Trophoblast cell (in vitro differentiated cells and primary cell): ENCODE measurements around the gene SORD.
"Not testable (repeated sequence)": the region's sequence is repeated elsewhere in the genome, so short reads cannot be mapped to it uniquely, and the experiment has no call there.

Experiments
- DNase-seq, 2 donors: peaks; one replicate each; pipeline ENCODE4 v3.0.0-alpha.2; 2016
- H2AFZ ChIP-seq: 2 replicates; pipeline ENCODE4 v1.6.1; 2013; ENCODE audit warnings: low read length, moderate library complexity, mild to moderate bottlenecking; ENCODE audit not compliant: insufficient read depth, poor library complexity
- H2AK5ac ChIP-seq: 2 replicates; pipeline ENCODE4 v1.6.1; 2013; ENCODE audit warnings: mild to moderate bottlenecking, low read length
- H2BK120ac ChIP-seq: 2 replicates; pipeline ENCODE4 v1.6.1; 2013; ENCODE audit warnings: low read length, mild to moderate bottlenecking, moderate library complexity; ENCODE audit not compliant: insufficient read depth, poor library complexity
- H2BK12ac ChIP-seq: 2 replicates; pipeline ENCODE4 v1.6.1; 2013; ENCODE audit warnings: mild to moderate bottlenecking, low read length, moderate library complexity
- H2BK5ac ChIP-seq: 2 replicates; pipeline ENCODE4 v1.6.1; 2013; ENCODE audit warnings: low read length, low read depth, moderate library complexity, mild to moderate bottlenecking; ENCODE audit not compliant: poor library complexity
- H3K14ac ChIP-seq: 2 replicates; pipeline ENCODE4 v1.6.1; 2013; ENCODE audit warnings: mild to moderate bottlenecking, low read length
- H3K18ac ChIP-seq: 2 replicates; pipeline ENCODE4 v1.6.1; 2013; ENCODE audit warnings: mild to moderate bottlenecking, low read length
- H3K23ac ChIP-seq: 2 replicates; pipeline ENCODE4 v1.6.1; 2013; ENCODE audit warnings: low read length
- H3K27ac ChIP-seq: 2 replicates; pipeline ENCODE4 v1.5.1; 2013; ENCODE audit warnings: low read depth, mild to moderate bottlenecking, inconsistent platforms, low read length, moderate library complexity
- H3K27me3 ChIP-seq: 2 replicates; pipeline ENCODE4 v1.6.1; 2013; ENCODE audit warnings: inconsistent platforms, mild to moderate bottlenecking, low read length, moderate library complexity; ENCODE audit not compliant: insufficient read depth
- H3K36me3 ChIP-seq, 2 experiments: 1 replicate in 1 of 2; 2 replicates in 1 of 2; pipeline ENCODE4 v1.6.1; 2013; ENCODE audit warnings: low read length in 2 of 2, mild to moderate bottlenecking in 2 of 2, moderate library complexity in 1 of 2; ENCODE audit not compliant: insufficient read depth in 2 of 2, control insufficient read depth in 1 of 2
- H3K4ac ChIP-seq: 2 replicates; pipeline ENCODE4 v1.6.1; 2013; ENCODE audit warnings: low read depth, mild to moderate bottlenecking, low read length, moderate library complexity
- H3K4me1 ChIP-seq, 2 experiments: 1 replicate in 1 of 2; 2 replicates in 1 of 2; pipeline ENCODE4 v1.6.1; 2013; ENCODE audit warnings: low read length in 2 of 2, mild to moderate bottlenecking in 2 of 2, moderate library complexity in 1 of 2; ENCODE audit not compliant: insufficient read depth in 2 of 2, control insufficient read depth in 1 of 2
- H3K4me2 ChIP-seq: 2 replicates; pipeline ENCODE4 v1.6.1; 2013; ENCODE audit warnings: inconsistent platforms, mild to moderate bottlenecking, low read length, moderate library complexity
- H3K4me3 ChIP-seq: 2 replicates; pipeline ENCODE4 v1.5.1; 2013; ENCODE audit warnings: mild to moderate bottlenecking, low read depth, low read length, inconsistent platforms
- H3K79me1 ChIP-seq: one replicate; pipeline ENCODE4 v1.6.1; 2013; ENCODE audit warnings: low read length
- H3K79me2 ChIP-seq: 2 replicates; pipeline ENCODE4 v1.6.1; 2013; ENCODE audit warnings: low read length, mild to moderate bottlenecking; ENCODE audit not compliant: control insufficient read depth, insufficient read depth, poor library complexity
- H3K9ac ChIP-seq: 2 replicates; pipeline ENCODE4 v1.6.1; 2013; ENCODE audit warnings: mild to moderate bottlenecking, low read length
- H3K9me3 ChIP-seq: 2 replicates; pipeline ENCODE4 v1.6.1; 2013; ENCODE audit warnings: low read depth, mild to moderate bottlenecking, control low read depth, inconsistent platforms, low read length; ENCODE audit not compliant: insufficient read depth
- H4K12ac ChIP-seq: 2 replicates; pipeline ENCODE4 v1.6.1; 2013; ENCODE audit warnings: low read depth, mild to moderate bottlenecking, low read length, moderate library complexity
- H4K8ac ChIP-seq: 2 replicates; pipeline ENCODE4 v1.6.1; 2013; ENCODE audit warnings: low read depth, mild to moderate bottlenecking, low read length, moderate library complexity
- H4K91ac ChIP-seq: one replicate; pipeline ENCODE4 v1.6.1; 2013; ENCODE audit warnings: low read depth, mild to moderate bottlenecking, low read length, moderate library complexity
- WGBS: extraction: QIAGEN DNeasy Blood & Tissue Kit; methylation state at CpG from one replicate; pipeline ENCODE4 v1.1.7; 2013; ENCODE audit warnings: missing lambda C conversion rate; ENCODE audit not compliant: insufficient read length, insufficient coverage; ENCODE audit errors: extremely low coverage; 5-methylcytosine and 5-hydroxymethylcytosine counted together

SORD gene

GRCh38 chr15:45062301-45062700 lies 39.3 kb downstream of the SORD start:
- no CpG with 5 or more reads among the region's 7 CpGs for WGBS
- not testable (repeated sequence) for H2BK120ac ChIP-seq

GRCh38 chr15:45064386-45064785 lies 41.4 kb downstream of the SORD start:
- Histone ChIP-seq H3K9me3 (no peaks in the 10 kb centered on the region), H2BK120ac (no peak overlapping the region), H2BK12ac (no peak overlapping the region), H2AFZ (no peak overlapping the region), H3K18ac (no peak overlapping the region), H4K8ac (no peak overlapping the region), H3K27me3 (no peaks in the 10 kb centered on the region), H3K9ac (no peak overlapping the region), H2AK5ac (no peak overlapping the region), H3K36me3 (no peaks in the 10 kb centered on the region), H3K4ac (no peak overlapping the region), H4K91ac (no peak overlapping the region), H3K79me2 (no peaks in the 10 kb centered on the region), H3K79me1 (no peaks in the 10 kb centered on the region), H3K4me2 (no peak overlapping the region), H3K14ac (no peak overlapping the region), H3K4me1 (no peaks in the 10 kb centered on the region), H4K12ac (no peak overlapping the region), H3K27ac (no peak overlapping the region), H3K4me3 (no peak overlapping the region), H2BK5ac (no peak overlapping the region), H3K23ac (no peak overlapping the region)
- DNase-seq = peak; percentile 37 to 42
- WGBS = no CpG with 5 or more reads among the region's 4 CpGs

More at GRCh38 chr15:45062301-45062700, 39.3 kb downstream of the SORD start:
- not testable (repeated sequence) for H2BK5ac ChIP-seq, H3K4ac ChIP-seq, H3K4me3 ChIP-seq, H2AFZ ChIP-seq, H4K91ac ChIP-seq, H3K36me3 ChIP-seq, H3K27ac ChIP-seq, H3K4me2 ChIP-seq, H3K9ac ChIP-seq, H3K27me3 ChIP-seq, H4K12ac ChIP-seq, H2BK12ac ChIP-seq, H3K9me3 ChIP-seq, DNase-seq, H3K14ac ChIP-seq, H3K79me1 ChIP-seq, H3K4me1 ChIP-seq, H4K8ac ChIP-seq, H3K18ac ChIP-seq, H3K79me2 ChIP-seq, H3K23ac ChIP-seq, H2AK5ac ChIP-seq

- not testable (repeated sequence) for H3K23ac ChIP-seq, H4K91ac ChIP-seq, H2BK12ac ChIP-seq, H3K79me1 ChIP-seq, H4K12ac ChIP-seq, H4K8ac ChIP-seq, H3K9me3 ChIP-seq, H3K79me2 ChIP-seq, H3K4me1 ChIP-seq, H3K18ac ChIP-seq, H2AFZ ChIP-seq, H3K4me3 ChIP-seq, H3K14ac ChIP-seq, H3K9ac ChIP-seq, H2AK5ac ChIP-seq, DNase-seq, H3K4me2 ChIP-seq, H2BK5ac ChIP-seq, H3K36me3 ChIP-seq, H3K27ac ChIP-seq, H3K27me3 ChIP-seq, H3K4ac ChIP-seq, H2BK120ac ChIP-seq
- WGBS = no CpG with 5 or more reads among the region's 6 CpGs
Measured at GRCh38 chr15:45069942-45070360, 47.0 kb downstream of the SORD start.

- H3K4me1 ChIP-seq, H3K4me3 ChIP-seq, H3K9me3 ChIP-seq, H2AK5ac ChIP-seq, H3K23ac ChIP-seq, H3K27me3 ChIP-seq, H3K14ac ChIP-seq, DNase-seq, H2AFZ ChIP-seq, H3K18ac ChIP-seq, H3K4me2 ChIP-seq, H3K27ac ChIP-seq, H2BK12ac ChIP-seq, H3K36me3 ChIP-seq, H3K4ac ChIP-seq, H4K12ac ChIP-seq, H4K8ac ChIP-seq, H2BK5ac ChIP-seq, H2BK120ac ChIP-seq, H3K9ac ChIP-seq, H4K91ac ChIP-seq, H3K79me2 ChIP-seq, H3K79me1 ChIP-seq: not testable (repeated sequence)
Measured at GRCh38 chr15:45073602-45074001, 50.6 kb downstream of the SORD start.
